ENCODE measurements around the gene ATP6V1E1.

DNA sequence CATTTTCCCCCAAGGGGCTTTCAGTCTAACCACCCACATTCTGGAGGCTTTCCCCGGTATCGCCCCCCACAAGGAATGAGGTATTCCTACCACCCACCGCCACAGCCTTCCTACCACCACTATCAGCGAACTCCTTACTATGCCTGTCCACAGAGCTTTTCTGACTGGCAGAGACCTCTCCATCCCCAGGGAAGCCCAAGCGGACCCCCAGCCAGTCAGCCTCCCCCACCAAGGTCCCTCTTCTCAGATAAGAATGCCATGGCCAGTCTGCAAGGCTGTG is 79.9 kb downstream of the ATP6V1E1 start:
- TF ChIP-seq, protein P1, sequence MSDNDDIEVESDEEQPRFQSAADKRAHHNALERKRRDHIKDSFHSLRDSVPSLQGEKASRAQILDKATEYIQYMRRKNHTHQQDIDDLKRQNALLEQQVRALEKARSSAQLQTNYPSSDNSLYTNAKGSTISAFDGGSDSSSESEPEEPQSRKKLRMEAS (IDR thresholded peaks at IDR 0.05; ENCODE audit: low read depth, low read length): no peak
- TF ChIP-seq, protein P2, sequence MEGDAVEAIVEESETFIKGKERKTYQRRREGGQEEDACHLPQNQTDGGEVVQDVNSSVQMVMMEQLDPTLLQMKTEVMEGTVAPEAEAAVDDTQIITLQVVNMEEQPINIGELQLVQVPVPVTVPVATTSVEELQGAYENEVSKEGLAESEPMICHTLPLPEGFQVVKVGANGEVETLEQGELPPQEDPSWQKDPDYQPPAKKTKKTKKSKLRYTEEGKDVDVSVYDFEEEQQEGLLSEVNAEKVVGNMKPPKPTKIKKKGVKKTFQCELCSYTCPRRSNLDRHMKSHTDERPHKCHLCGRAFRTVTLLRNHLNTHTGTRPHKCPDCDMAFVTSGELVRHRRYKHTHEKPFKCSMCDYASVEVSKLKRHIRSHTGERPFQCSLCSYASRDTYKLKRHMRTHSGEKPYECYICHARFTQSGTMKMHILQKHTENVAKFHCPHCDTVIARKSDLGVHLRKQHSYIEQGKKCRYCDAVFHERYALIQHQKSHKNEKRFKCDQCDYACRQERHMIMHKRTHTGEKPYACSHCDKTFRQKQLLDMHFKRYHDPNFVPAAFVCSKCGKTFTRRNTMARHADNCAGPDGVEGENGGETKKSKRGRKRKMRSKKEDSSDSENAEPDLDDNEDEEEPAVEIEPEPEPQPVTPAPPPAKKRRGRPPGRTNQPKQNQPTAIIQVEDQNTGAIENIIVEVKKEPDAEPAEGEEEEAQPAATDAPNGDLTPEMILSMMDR (IDR thresholded peaks at IDR 0.05; ENCODE audit: low read depth, low read length): no peak
- TF ChIP-seq POLR2A (IDR thresholded peaks at IDR 0.05; ENCODE audit: extremely low read depth, insufficient read length) (no peak), MYC (IDR thresholded peaks at IDR 0.05; ENCODE audit: low read depth, low read length) (no peak)
